B cell (primary cell): Measurements from ENCODE around the gene SLC43A1. TPM values are rescaled to one million over a fixed set of nuclear protein-coding genes. Genes with fewer than 3 reads are reported as not detected.
A peak's percentile ranks its signal among the peaks of the same experiment; 100 is the strongest.

ENCODE experiments used
- ATAC-seq: fragments of 200-7000 bp; cut with Tn5 transposase; one replicate; pipeline ENCODE4 v1.10.0; 2021; ENCODE audit warnings: low read depth, mild to moderate bottlenecking, moderate number of reproducible peaks, moderate library complexity
- CTCF ChIA-PET: fragments of 350-600 bp; sonication (Branson Sonifier 250); formaldehyde crosslinking; loops from one replicate; lab custom pipeline; 2021; ENCODE audit warnings: antibody characterized with exemption, inconsistent platforms; lab: Charles Lee
- POLR2A ChIA-PET: fragments of 350-600 bp; sonication (Branson Sonifier 250); formaldehyde crosslinking; loops from one replicate; lab custom pipeline; 2021; ENCODE audit warnings: antibody characterized with exemption; lab: Charles Lee
- DNase-seq: peaks from one replicate; pipeline ENCODE4 v3.0.0; 2013
- H2AFZ ChIP-seq: 2 replicates; pipeline ENCODE4 v1.6.1; 2012; ENCODE audit warnings: mild to moderate bottlenecking, low read depth, low read length; ENCODE audit not compliant: insufficient read depth, poor library complexity, severe bottlenecking
- H3K27ac ChIP-seq, 2 donors: 1 replicate in 1 of 2; 2 replicates in 1 of 2; pipeline ENCODE4 v1.5.1; 2012 to 2013; ENCODE audit warnings: low read length in 2 of 2, mild to moderate bottlenecking in 2 of 2, moderate library complexity in 1 of 2
- H3K27me3 ChIP-seq, 4 experiments: fragments of 200-600 bp in 1 of 4; sonication (generic) in 1 of 4; replicated peaks in 1 of 4; 1 replicate in 2 of 4; 2 replicates in 2 of 4; pipeline versions ENCODE4 v1.6.1 to v1.7.0; 2013 to 2016; ENCODE audit warnings: low read length in 3 of 4, mild to moderate bottlenecking in 2 of 4, mixed read lengths in 1 of 4, moderate library complexity in 1 of 4; ENCODE audit not compliant: insufficient read depth in 4 of 4, control insufficient read depth in 3 of 4; ENCODE audit errors: control extremely low read depth in 1 of 4
- H3K36me3 ChIP-seq, 2 experiments: replicated peaks in 1 of 2; 1 replicate in 1 of 2; 2 replicates in 1 of 2; pipeline versions ENCODE4 v1.6.1 to v1.7.1; 2013; ENCODE audit warnings: low read length in 1 of 2; ENCODE audit not compliant: insufficient read depth in 2 of 2, control insufficient read depth in 1 of 2; ENCODE audit errors: control extremely low read depth in 1 of 2, extremely low read depth in 1 of 2
- H3K4me1 ChIP-seq, 2 donors: fragments of 200-600 bp in 1 of 2; sonication (generic) in 1 of 2; 1 replicate in 1 of 2; 2 replicates in 1 of 2; pipeline versions ENCODE4 v1.5.1 to v1.6.1; 2013 to 2017; ENCODE audit warnings: low read length in 2 of 2; ENCODE audit not compliant: control insufficient read depth in 2 of 2, insufficient read depth in 2 of 2
- H3K4me2 ChIP-seq: replicated peaks from 2 replicates; pipeline ENCODE3; 2012; ENCODE audit warnings: mild to moderate bottlenecking, low read depth, low read length; ENCODE audit not compliant: poor library complexity, severe bottlenecking
- H3K4me3 ChIP-seq, 5 experiments: fragments of 200-600 bp in 1 of 5; sonication (generic) in 1 of 5; 1 replicate in 3 of 5; 2 replicates in 2 of 5; pipeline versions ENCODE4 v1.5.1 to v1.7.0; 2011 to 2016; ENCODE audit warnings: low read length in 4 of 5, mild to moderate bottlenecking in 4 of 5, low read depth in 2 of 5, control low read depth in 1 of 5, moderate library complexity in 1 of 5; ENCODE audit not compliant: insufficient read depth in 1 of 5; ENCODE audit errors: control extremely low read depth in 1 of 5, extremely low read depth in 1 of 5
- H3K79me2 ChIP-seq: fragments of 200-600 bp; sonication (generic); one replicate; pipeline ENCODE4 v1.6.0; 2016; ENCODE audit warnings: low read length; ENCODE audit not compliant: control insufficient read depth, insufficient read depth
- H3K9ac ChIP-seq: fragments of 200-600 bp; sonication (generic); 2 replicates; pipeline ENCODE4 v1.6.1; 2017; ENCODE audit warnings: mild to moderate bottlenecking, low read length, moderate library complexity
- H3K9me3 ChIP-seq, 3 donors: one replicate each; pipeline versions ENCODE4 v1.6.1 to v1.7.1; 2013; ENCODE audit warnings: low read length in 2 of 3; ENCODE audit not compliant: control insufficient read depth in 2 of 3, insufficient read depth in 1 of 3; ENCODE audit errors: control extremely low read depth in 1 of 3
- H4K20me1 ChIP-seq: 2 replicates; pipeline ENCODE4 v1.6.0; 2012; ENCODE audit warnings: mild to moderate bottlenecking, low read length; ENCODE audit not compliant: insufficient read depth, control insufficient read depth, poor library complexity, severe bottlenecking
- H3K27ac Mint-ChIP-seq: one replicate; pipeline ENCODE4 v1.8.0; 2021; ENCODE audit warnings: mixed read lengths
- H3K27me3 Mint-ChIP-seq: one replicate; pipeline ENCODE4 v1.8.0; 2021; ENCODE audit warnings: mixed read lengths
- H3K4me1 Mint-ChIP-seq: one replicate; pipeline ENCODE4 v1.8.0; 2021; ENCODE audit warnings: mixed read lengths
- H3K4me3 Mint-ChIP-seq: one replicate; pipeline ENCODE4 v1.8.0; 2021; ENCODE audit warnings: mixed read lengths
- H3K9me3 Mint-ChIP-seq: one replicate; pipeline ENCODE4 v1.8.0; 2022; ENCODE audit warnings: mixed read lengths; ENCODE audit not compliant: insufficient read depth
- CTCF ChIP-seq: fragments of 200-600 bp; IDR thresholded peaks from one replicate; pipeline ENCODE4 v1.8.0; 2022; ENCODE audit warnings: antibody characterized with exemption, mild to moderate bottlenecking
- EZH2 ChIP-seq: IDR thresholded peaks from 2 replicates; pipeline ENCODE4 v1.6.1; 2012; ENCODE audit warnings: borderline replicate concordance, low read depth, mild to moderate bottlenecking, moderate library complexity, low read length; ENCODE audit not compliant: insufficient read depth, poor library complexity, severe bottlenecking
- WGBS: methylation state at CpG from one replicate; pipeline ENCODE4 v1.1.5; 2013; ENCODE audit warnings: missing lambda C conversion rate; ENCODE audit not compliant: insufficient coverage; 5-methylcytosine and 5-hydroxymethylcytosine counted together
- intact Hi-C: fragments of 100-400 bp; cut with micrococcal nuclease; formaldehyde crosslinking; loops from one replicate; pipeline ENCODE4 v1.10.0; 2022
- polyA plus RNA-seq: library from polyadenylated mRNA; depleted of rRNA; stranded (reverse); fragments of >200 nt; gene quantifications from 2 replicates; pipeline ENCODE4 v1.2.3, GENCODE V29; 2012
- total RNA-seq, 2 donors: library from RNA; stranded (reverse); fragments of 120-200 nt in 1 of 2; gene quantifications; 1 replicate in 1 of 2; 2 replicates in 1 of 2; pipeline versions ENCODE4 v1.2.3 to v1.2.4, GENCODE V29; 2013 to 2022

Gene SLC43A1
- total and polyA plus RNA-seq, 2 donors (not counting 1 experiment from before 2014, with no cell fraction given), result 3.7 to 6.4 TPM

- Histone ChIP-seq H4K20me1 (no peaks in the 10 kb centered on the region), H3K9me3 (no peaks in the 10 kb centered on the region), H2AFZ (no peak overlapping the region), H3K79me2 (no peaks in the 10 kb centered on the region), H3K27ac (no peak overlapping the region), H3K4me2 (no peak overlapping the region), H3K4me1 (peaks cover 6 to 22% of the 10 kb centered on the region in 2 donors), H3K9ac (no peak overlapping the region), H3K36me3 (no peaks in the 10 kb centered on the region), H3K4me3 (no peak overlapping the region), H3K27me3 (no peaks in the 10 kb centered on the region)
- Mint-ChIP-seq H3K4me1 (peaks cover 30% of the 10 kb centered on the region), H3K27ac (peak overlapping the region; percentile 26), H3K9me3 (no peaks in the 10 kb centered on the region), H3K27me3 (no peaks in the 10 kb centered on the region), H3K4me3 (peak overlapping the region; percentile 77)
- ChIA-PET CTCF (interaction anchor here (2.4 to 6.6 kb wide), 3 partner anchors 14 to 56 kb away, joined by 17 to 98 read pairs (median 47); partner anchors contain the start of gene TIMM10), POLR2A (interaction anchor here (0.6 to 2.1 kb wide), 2 partner anchors 20 to 55 kb away, joined by 4 to 7 read pairs; no protein-coding TSS in a partner anchor)
- TF ChIP-seq CTCF (no peak), EZH2 (no peak)
- 0% methylated on average over 1 of the region's 1 CpG for WGBS
- intact Hi-C loops, result no loop called here
- no peak for ATAC-seq
- no peak for DNase-seq
Measured at GRCh38 chr11:57513452-57513795, 2.1 kb downstream of the SLC43A1 start.

GRCh38 chr11:57512646-57513451 is 2.7 kb downstream of the SLC43A1 start:
- CTCF ChIA-PET, result interaction anchor here (2.4 to 6.6 kb wide), 3 partner anchors 15 to 55 kb away, joined by 17 to 98 read pairs (median 47); partner anchors contain the start of gene TIMM10
- Mint-ChIP-seq H3K27ac (no peak overlapping the region), H3K27me3 (no peaks in the 10 kb centered on the region), H3K9me3 (no peaks in the 10 kb centered on the region), H3K4me1 (peaks cover 30% of the 10 kb centered on the region), H3K4me3 (peak overlapping the region; percentile 77)
- Histone ChIP-seq H3K4me1 (peaks cover 6 to 22% of the 10 kb centered on the region in 2 donors), H3K9ac (no peak overlapping the region), H3K27me3 (no peaks in the 10 kb centered on the region), H3K27ac (no peak overlapping the region), H3K79me2 (no peaks in the 10 kb centered on the region), H3K9me3 (no peaks in the 10 kb centered on the region), H3K36me3 (no peaks in the 10 kb centered on the region), H4K20me1 (no peaks in the 10 kb centered on the region), H3K4me3 (no peak overlapping the region), H2AFZ (no peak overlapping the region), H3K4me2 (no peak overlapping the region)
- intact Hi-C loops, result no loop called here
- POLR2A ChIA-PET, result interaction anchor here (0.6 to 2.1 kb wide), 2 partner anchors 19 to 55 kb away, joined by 4 to 7 read pairs; no protein-coding TSS in a partner anchor
- no peak for DNase-seq
- ATAC-seq, result no peak
- WGBS, result 100% methylated on average over 3 of the region's 12 CpGs
- TF ChIP-seq EZH2 (no peak), CTCF (no peak)
